Skeletal muscle cell (primary cell): Measurements from ENCODE around the gene ZBTB37.
"Not testable (repeated sequence)": the region's sequence is repeated elsewhere in the genome, so short reads cannot be mapped to it uniquely, and the experiment has no call there.

ENCODE experiments used
- DNase-seq: peaks from one replicate; pipeline ENCODE4 v3.0.0-alpha.2; 2010; ENCODE audit warnings: low read depth
- H3K4me3 ChIP-seq: 2 replicates; pipeline ENCODE4 v1.5.1; 2011; ENCODE audit warnings: low read depth, mild to moderate bottlenecking, control low read depth, low read length, moderate library complexity

Gene ZBTB37

GRCh38 chr1:173894189-173894588 lies 26.0 kb downstream of the ZBTB37 start:
- no peak for DNase-seq
- H3K4me3 ChIP-seq = no peak overlapping the region

- no peak overlapping the region for H3K4me3 ChIP-seq
- no peak for DNase-seq
These were observed 32.2 kb downstream of the ZBTB37 start for GRCh38 chr1:173900427-173900826.

- DNase-seq = no peak
- no peak overlapping the region for H3K4me3 ChIP-seq
These were observed 32.8 kb downstream of the ZBTB37 start for GRCh38 chr1:173900992-173901391.

- DNase-seq = no peak
These were observed 35.8 kb downstream of the ZBTB37 start for GRCh38 chr1:173903827-173904531.

GRCh38 chr1:173913111-173913510 lies 44.9 kb downstream of the ZBTB37 start:
- DNase-seq = no peak
- H3K4me3 ChIP-seq = no peak overlapping the region

More at GRCh38 chr1:173903827-173904531, 35.8 kb downstream of the ZBTB37 start:
- no peak overlapping the region for H3K4me3 ChIP-seq

GRCh38 chr1:173914366-173914871 lies 46.2 kb downstream of the ZBTB37 start:
- DNase-seq = no peak
- no peak overlapping the region for H3K4me3 ChIP-seq

- no peak overlapping the region for H3K4me3 ChIP-seq
- no peak for DNase-seq
These were observed 47.4 kb downstream of the ZBTB37 start for GRCh38 chr1:173915596-173915995.

- DNase-seq = no peak
- no peak overlapping the region for H3K4me3 ChIP-seq
These were observed 48.5 kb downstream of the ZBTB37 start for GRCh38 chr1:173916667-173917066.

- H3K4me3 ChIP-seq = no peak within 1 kb of the TSS
- DNase-seq = no peak
These were observed 49.0 kb downstream of the ZBTB37 start, which contains the start of gene SERPINC1 for GRCh38 chr1:173917149-173917548. Gene SERPINC1, minus strand, starts transcription at chr1:173917327. Its CDS starts 68 bp downstream, at chr1:173917259.

- no peak for DNase-seq
- H3K4me3 ChIP-seq = no peak overlapping the region
These were observed 49.7 kb downstream of the ZBTB37 start for GRCh38 chr1:173917635-173918493.

GRCh38 chr1:173920861-173921260 lies 52.7 kb downstream of the ZBTB37 start:
- DNase-seq = no peak

GRCh38 chr1:173925306-173926242 lies 57.4 kb downstream of the ZBTB37 start:
- DNase-seq = no peak
- no peak overlapping the region for H3K4me3 ChIP-seq

More at GRCh38 chr1:173920861-173921260, 52.7 kb downstream of the ZBTB37 start:
- no peak overlapping the region for H3K4me3 ChIP-seq

GRCh38 chr1:173930541-173930940 lies 62.4 kb downstream of the ZBTB37 start:
- not testable (repeated sequence) for DNase-seq, H3K4me3 ChIP-seq

- DNase-seq = no peak
- no peak overlapping the region for H3K4me3 ChIP-seq
These were observed 66.3 kb downstream of the ZBTB37 start for GRCh38 chr1:173934440-173934839.

- no peak overlapping the region for H3K4me3 ChIP-seq
- DNase-seq = no peak
These were observed 68.9 kb downstream of the ZBTB37 start for GRCh38 chr1:173937062-173937461.

GRCh38 chr1:173946380-173946921 lies 78.3 kb downstream of the ZBTB37 start:
- H3K4me3 ChIP-seq = no peak overlapping the region
- no peak for DNase-seq

- no peak overlapping the region for H3K4me3 ChIP-seq
- no peak for DNase-seq
These were observed 80.4 kb downstream of the ZBTB37 start for GRCh38 chr1:173948594-173948993.
